ENCODE measurements around the gene XPO6.

DNA sequence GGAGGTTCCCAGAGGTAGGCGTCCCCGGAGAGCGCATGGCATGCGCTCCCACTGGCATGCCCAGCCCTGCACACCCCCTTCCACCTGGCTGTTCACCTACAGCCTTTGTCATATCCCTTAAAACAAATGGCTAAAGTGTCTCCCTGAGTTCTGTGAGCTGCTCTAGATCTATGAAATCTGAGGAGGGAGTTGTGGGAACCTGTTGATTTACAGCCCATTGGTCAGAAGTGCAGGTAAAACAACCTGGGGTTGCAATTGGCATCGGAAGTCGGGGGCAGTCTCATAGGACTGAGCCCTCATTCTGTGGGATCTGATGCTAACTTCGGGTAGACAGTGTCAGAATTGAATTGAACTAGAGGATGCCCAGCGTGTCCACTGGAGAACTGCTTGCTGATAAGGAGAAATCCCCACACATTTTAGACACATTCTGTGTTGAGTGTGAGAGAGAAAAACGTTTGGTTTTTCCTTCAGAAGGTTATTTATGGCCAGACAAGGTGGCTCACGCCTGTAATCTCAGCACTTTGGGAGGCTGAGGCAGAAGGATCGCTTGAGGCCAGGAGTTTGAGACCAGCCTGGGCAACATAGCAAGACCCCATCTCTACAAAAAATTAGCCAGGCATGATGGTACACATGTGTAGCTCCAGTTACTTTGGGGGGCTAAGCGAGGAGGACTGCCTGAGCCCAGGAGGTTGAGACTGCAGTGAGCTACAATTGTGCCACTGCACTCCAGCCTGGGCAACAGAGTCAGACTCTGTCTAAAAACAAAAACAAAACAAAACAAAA is 126.2 kb downstream of the XPO6 start:
- TF ChIP-seq, protein P1, sequence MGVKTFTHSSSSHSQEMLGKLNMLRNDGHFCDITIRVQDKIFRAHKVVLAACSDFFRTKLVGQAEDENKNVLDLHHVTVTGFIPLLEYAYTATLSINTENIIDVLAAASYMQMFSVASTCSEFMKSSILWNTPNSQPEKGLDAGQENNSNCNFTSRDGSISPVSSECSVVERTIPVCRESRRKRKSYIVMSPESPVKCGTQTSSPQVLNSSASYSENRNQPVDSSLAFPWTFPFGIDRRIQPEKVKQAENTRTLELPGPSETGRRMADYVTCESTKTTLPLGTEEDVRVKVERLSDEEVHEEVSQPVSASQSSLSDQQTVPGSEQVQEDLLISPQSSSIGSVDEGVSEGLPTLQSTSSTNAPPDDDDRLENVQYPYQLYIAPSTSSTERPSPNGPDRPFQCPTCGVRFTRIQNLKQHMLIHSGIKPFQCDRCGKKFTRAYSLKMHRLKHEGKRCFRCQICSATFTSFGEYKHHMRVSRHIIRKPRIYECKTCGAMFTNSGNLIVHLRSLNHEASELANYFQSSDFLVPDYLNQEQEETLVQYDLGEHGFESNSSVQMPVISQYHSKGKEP (CRISPR knock-in tag; IDR thresholded peaks at IDR 0.05) = no peak
- no peak for TF ChIP-seq HIVEP1 (CRISPR knock-in tag; IDR thresholded peaks at IDR 0.05)
- TF ChIP-seq TEAD2 (CRISPR knock-in tag; IDR thresholded peaks at IDR 0.05) = no peak
- TF ChIP-seq, protein P2, sequence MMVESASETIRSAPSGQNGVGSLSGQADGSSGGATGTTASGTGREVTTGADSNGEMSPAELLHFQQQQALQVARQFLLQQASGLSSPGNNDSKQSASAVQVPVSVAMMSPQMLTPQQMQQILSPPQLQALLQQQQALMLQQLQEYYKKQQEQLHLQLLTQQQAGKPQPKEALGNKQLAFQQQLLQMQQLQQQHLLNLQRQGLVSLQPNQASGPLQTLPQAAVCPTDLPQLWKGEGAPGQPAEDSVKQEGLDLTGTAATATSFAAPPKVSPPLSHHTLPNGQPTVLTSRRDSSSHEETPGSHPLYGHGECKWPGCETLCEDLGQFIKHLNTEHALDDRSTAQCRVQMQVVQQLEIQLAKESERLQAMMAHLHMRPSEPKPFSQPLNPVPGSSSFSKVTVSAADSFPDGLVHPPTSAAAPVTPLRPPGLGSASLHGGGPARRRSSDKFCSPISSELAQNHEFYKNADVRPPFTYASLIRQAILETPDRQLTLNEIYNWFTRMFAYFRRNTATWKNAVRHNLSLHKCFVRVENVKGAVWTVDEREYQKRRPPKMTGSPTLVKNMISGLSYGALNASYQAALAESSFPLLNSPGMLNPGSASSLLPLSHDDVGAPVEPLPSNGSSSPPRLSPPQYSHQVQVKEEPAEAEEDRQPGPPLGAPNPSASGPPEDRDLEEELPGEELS (CRISPR knock-in tag; IDR thresholded peaks at IDR 0.05) = no peak
- TF ChIP-seq POLR2A (IDR thresholded peaks at IDR 0.05; ENCODE audit: insufficient read depth in 1 of 2, low read depth in 2 of 2, low read length in 2 of 2) = no peak
- TF ChIP-seq, protein P3, sequence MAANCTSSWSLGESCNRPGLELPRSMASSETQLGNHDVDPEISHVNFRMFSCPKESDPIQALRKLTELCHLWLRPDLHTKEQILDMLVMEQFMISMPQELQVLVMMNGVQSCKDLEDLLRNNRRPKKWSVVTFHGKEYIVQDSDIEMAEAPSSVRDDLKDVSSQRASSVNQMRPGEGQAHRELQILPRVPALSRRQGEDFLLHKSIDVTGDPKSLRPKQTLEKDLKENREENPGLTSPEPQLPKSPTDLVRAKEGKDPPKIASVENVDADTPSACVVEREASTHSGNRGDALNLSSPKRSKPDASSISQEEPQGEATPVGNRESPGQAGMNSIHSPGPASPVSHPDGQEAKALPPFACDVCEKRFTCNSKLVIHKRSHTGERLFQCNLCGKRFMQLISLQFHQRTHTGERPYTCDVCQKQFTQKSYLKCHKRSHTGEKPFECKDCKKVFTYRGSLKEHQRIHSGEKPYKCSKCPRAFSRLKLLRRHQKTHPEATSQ (CRISPR knock-in tag; IDR thresholded peaks at IDR 0.05; ENCODE audit: borderline replicate concordance) = no peak
- TF ChIP-seq, protein P4, sequence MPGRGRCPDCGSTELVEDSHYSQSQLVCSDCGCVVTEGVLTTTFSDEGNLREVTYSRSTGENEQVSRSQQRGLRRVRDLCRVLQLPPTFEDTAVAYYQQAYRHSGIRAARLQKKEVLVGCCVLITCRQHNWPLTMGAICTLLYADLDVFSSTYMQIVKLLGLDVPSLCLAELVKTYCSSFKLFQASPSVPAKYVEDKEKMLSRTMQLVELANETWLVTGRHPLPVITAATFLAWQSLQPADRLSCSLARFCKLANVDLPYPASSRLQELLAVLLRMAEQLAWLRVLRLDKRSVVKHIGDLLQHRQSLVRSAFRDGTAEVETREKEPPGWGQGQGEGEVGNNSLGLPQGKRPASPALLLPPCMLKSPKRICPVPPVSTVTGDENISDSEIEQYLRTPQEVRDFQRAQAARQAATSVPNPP (CRISPR knock-in tag; IDR thresholded peaks at IDR 0.05) = no peak
- TF ChIP-seq ARHGAP35 (CRISPR knock-in tag; IDR thresholded peaks at IDR 0.05; ENCODE audit: borderline replicate concordance) = no peak
- TF ChIP-seq ZMYM4 (CRISPR knock-in tag; IDR thresholded peaks at IDR 0.05) = no peak
- TF ChIP-seq POLR2AphosphoS2 (IDR thresholded peaks at IDR 0.05; ENCODE audit: low read depth, low read length) = no peak
- no peak for TF ChIP-seq BHLHE40 (IDR thresholded peaks at IDR 0.05; ENCODE audit: low read length)
